NK-92 (cell line): ENCODE measurements around the gene RTN4R.
"Not testable (repeated sequence)": the region's sequence is repeated elsewhere in the genome, so short reads cannot be mapped to it uniquely, and the experiment has no call there.

ENCODE experiments used
- DNase-seq: peaks from one replicate; lab custom pipeline; 2025; ENCODE audit not compliant: unreplicated experiment; lab: John Stamatoyannopoulos, UW

Gene RTN4R

DNA sequence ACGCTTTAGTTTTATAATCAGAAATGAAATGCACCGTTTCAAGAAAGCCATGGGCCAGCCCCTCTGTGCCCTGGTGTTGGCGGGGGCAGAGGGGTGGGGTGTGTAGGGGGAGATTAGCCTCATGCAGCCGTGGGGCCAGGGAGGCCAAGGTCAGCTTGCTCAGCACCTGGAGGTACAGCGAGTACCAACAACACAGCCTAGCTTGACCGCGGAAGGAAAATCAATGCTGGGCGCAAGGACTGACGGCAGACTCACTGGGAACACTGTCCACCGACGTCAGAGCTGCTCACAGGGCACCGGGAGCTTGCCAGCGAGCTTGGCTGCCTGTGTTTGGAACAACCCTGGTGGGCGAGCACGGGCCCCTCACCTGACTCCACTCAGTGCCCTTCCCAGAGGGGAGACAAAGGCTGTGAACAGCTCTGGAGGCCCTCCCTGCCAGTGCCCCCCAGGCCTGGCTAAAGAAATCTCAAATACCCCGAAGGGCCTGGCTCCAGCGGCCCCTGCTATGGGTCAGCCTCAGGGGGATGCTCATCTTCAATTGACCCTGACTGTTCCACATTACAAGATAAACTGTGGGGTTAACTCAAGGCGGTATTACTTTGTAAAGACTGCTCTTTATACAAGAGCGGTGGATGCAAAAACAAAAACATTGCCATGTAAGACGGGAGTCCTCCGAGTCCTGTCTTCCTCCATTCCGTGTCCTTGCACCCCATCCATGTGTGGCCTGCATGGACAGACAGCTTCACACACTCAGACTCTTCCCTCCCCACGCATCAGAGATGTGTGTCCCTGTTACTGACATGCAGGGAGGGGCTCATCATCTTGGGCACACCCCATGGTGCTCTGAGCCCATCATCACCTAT lies 21.3 kb upstream of the RTN4R start:
- not testable (repeated sequence) for DNase-seq

DNA sequence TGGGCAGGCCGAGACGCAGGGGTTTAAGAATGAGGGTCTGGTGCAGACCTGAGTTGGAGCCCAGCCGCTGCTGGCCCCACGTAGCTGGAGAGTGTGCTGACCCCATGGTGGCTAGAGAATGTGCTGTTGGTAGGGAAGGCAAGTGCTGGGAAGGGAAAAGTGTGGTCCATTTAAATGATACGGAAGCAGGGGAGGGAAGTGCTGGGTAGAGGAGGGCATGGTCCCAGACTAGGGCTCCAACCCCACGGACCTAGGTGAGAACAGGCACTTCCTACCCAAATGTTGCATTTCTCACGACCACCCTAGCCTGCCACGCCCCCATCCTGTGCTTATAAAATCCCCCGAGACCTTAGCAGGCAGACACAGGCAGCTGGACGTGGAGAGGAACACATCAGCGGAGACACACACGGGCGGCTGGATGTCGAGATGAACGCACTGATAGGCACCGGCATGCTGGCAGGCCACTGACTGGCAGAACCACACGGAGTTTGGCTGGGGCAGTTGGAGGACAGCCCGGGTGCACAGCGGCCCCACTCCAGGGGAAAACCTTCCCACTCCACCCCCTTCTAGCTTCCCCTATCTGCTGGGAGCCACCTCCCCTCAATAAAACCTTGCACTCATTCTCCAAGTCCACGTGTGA lies 18.8 kb upstream of the RTN4R start:
- not testable (repeated sequence) for DNase-seq

DNA sequence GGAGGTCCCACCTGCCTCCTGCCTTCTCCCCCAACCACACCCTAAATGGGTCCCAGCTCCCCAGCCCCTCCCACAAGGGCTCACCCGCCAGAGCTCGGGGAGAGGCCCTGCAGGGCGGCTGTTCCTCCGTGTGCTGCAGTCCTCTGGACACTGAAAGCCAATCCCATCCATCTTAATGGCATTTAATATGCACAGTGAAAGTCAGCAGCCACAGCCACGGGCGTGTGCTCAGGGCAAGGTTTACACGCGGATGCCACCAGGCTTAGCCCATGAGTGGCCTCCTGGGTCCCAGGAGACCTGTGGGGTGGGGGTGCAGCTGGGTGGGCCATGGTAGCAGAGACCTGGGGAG lies 18.2 kb upstream of the RTN4R start:
- not testable (repeated sequence) for DNase-seq

DNA sequence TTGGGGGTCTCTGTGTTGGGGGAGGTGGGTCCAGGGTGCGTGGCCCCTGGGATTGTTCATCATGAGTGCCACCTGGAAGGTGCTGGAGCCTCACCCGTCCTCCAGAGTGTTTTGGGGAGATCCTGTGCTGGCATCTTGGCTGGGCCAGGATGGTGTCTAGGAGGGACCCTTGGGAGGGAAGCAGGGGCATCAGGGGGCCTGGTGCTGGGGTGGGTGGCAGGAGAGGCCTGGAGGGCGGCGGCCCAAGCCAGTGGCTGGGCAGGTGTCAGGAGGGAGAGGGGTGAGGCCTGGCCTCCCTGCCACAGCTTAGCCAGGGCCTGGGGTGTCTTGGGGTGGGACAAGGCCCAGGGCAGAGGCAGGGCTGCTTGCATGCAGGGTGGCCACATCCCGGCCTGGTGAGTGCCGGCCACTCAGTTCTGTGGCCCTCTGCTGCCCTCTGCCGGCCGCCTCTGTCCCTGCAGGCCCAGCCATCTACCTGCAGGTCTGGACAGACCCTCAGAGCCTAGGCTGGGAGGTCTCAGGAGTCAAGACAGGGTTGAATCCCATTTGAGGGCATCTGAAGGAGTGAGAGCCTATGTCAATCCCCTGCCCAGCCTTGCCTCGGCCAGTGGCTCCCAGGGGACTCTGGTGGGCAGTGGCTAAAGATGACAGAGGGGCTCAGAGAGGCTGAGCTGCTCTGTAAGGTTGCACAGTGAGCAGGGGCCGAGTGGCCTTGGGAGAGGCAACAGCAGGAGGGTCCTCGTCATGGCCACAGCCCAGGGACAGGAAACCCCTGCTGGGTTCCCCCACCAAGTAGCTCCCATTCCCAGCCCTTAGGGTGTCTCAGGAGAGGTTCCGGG lies 17.6 kb upstream of the RTN4R start:
- not testable (repeated sequence) for DNase-seq

DNA sequence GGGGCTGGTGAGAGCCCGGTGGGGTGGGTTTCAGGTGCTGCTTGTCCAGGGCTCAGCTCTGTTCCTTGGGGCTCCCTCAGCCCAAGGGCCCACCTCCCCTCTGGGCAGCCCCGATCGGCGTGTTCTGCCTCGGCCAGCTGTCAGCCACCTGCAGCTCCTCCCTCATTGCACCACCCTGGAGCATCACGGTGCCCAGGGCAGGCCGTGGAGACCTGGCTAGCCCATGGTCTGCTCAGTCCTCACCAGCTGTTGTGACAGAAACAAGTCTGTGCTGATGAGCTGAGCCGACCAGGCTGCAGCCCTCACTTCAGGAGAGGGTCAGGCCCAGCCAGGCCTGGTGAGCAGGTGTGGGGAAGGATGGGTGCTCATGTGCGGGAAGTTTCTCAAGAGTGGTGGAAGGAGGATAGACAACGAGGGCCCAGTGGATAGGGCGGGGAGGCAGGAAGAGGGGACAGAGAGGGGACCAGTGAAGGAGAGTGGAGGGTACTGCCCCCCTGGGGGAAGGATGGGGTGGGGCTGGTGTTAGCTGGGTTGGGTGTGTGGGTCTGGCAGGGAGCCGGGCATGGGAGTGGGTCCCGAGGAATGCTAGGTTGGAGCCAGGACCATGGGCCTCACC lies 16.5 kb upstream of the RTN4R start:
- no peak for DNase-seq

DNA sequence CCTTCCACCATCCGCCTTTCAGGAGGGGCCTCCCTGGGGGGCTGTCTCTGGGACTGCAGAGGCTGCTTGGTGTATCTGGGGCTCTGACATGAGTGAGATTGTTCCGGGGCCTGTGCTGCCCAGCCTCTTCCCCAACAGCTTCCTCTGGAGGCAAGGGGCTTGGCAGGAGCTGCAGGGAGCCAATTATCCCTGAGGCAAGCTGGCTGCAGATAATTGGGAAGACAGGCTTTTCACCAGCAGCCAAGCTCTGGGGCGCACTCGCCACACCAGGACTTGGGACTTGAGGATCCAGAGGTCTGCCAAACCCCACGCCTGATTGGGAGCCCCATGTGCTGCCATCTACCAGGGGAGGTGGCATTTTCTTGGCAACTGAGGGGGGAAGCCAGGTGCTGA lies 15.6 kb upstream of the RTN4R start:
- no peak for DNase-seq

DNA sequence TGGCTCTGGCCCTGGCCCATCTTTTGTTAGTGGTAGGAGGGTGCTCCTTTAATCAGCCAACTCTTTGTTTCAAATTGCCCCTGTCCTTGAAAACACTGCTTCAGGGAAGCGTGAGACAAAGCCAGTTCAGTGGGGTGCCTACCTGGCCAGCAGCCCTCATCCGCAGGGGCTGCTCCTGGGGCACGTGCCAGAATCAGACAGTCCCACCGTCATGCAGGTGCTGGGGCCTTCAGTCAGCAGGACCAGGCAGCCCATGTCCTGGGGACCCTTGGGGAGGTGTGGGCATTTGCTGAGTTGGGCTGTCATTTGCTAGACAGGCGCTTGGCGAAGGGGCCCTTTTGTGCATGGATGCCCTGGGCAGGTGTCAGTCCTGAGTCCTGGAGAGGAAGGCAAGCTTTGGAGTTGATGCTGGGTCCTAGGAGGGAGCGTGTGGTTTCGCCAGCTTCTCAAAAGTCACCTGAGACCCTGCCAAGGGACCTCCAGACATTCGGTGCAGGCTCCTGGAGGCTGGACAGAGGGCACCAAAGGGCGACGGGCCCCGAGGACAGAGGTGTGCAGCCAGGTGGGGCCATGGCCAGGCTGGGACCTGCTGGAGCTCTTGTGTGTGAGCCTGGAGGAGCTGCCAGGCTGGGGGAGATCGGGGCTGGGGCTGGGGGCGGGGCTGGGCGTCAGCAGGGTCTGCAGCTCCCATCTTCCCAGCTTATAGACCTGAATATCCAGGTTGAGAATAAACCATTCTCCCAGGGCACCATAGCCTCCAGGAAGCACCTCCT lies 15.0 kb upstream of the RTN4R start:
- DNase-seq = no peak

DNA sequence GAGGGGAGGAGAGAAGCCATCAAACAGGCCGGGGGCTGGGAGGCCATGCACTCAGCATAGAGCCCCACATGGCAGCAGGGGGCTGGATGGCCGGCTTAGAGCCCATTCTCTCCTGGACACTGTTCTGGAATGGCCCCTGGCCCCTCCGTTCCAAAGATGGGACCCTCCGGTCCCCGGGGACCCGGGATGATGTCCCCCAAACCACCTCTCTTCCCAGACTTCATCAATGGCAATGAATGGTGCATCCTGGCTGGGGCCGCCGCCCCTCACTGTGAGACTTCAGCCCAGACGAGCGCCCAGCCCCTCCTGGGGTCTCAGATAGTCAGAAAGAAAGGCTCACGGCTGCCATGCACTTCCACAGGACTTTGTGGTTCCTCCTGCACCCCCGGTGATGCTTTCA lies 13.8 kb upstream of the RTN4R start:
- no peak for DNase-seq

DNA sequence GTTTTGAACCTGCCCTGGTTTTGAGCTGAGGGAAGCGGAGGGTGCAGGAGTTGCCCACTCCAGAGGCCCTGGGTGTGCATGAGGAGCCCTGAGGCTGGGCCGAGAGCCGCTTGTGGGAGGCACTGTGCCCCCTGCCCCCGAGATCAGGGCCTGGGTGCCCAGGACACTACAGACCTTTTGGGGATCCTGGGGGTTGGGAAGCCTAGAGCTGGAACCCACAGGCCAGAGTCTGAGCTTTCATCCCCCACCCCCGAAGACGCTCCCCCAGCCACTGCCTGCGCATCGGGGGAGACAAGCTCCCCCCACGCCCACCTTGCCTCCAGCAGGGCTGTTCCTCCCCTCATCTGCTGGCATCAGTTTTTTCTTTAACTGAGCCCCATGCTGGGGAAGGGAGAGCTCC lies 13.4 kb upstream of the RTN4R start:
- not testable (repeated sequence) for DNase-seq

DNA sequence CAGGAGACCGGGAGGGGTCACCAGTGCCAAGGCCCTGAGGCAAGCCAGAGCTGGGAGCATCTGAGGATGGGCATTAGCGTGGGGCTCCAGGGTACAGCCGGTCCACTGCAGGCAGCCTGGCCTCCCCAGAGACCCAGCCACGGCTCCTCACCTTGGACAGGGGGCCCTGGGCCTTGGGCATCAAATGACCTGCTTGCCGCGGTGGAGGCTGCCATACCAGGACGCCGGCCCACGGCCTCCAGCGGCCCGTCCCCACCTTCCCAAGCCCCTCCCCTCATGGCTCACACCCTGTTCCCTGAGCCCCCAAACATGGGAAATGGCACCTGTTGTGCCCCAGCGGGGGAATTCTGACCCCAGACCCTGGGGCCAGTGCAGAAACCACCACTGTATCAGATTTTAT lies 12.7 kb upstream of the RTN4R start:
- no peak for DNase-seq

DNA sequence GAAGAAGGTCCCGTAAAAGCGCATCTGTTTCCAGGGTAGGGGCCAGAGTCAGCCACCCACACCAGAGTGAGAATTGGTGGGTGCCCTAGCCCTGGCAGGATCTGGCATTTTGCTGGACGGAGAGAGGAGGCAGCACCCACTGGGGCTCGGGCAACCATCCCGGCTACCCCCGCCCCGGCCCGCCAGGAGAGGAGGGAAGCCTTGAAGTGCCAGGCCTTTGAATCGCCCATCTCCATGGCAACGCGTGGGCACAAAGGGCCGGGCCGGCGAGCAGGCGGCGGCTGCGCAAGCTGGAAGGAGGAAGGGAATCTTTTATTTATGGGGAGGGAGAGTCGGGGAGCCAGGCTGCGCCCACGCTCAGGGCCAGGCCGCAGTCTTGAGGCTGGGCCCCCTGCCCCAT lies 12.0 kb upstream of the RTN4R start:
- DNase-seq = not testable (repeated sequence)

DNA sequence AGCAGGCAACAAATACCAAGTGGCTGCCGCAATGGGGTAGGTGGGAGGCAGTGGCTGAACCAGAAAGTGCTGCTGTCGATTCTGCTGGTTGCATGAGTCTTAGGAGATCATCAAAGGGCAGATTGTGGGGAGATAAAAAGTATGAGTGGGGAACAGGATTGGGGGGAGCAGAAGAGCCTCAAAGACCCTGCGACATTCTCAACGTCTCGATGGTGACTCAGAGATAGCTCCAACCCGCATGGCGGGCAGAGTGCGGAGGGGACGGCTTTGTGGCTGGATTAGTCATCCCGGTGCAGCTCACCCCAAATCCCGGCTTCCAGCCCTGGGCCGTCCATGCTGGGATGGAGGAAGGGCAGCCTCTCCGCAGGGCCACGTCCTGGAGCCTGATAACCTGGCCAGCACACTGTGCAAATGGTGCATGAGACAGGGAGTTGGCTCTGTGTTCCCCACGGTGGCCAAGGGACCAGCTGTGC lies 11.6 kb upstream of the RTN4R start:
- DNase-seq = no peak

DNA sequence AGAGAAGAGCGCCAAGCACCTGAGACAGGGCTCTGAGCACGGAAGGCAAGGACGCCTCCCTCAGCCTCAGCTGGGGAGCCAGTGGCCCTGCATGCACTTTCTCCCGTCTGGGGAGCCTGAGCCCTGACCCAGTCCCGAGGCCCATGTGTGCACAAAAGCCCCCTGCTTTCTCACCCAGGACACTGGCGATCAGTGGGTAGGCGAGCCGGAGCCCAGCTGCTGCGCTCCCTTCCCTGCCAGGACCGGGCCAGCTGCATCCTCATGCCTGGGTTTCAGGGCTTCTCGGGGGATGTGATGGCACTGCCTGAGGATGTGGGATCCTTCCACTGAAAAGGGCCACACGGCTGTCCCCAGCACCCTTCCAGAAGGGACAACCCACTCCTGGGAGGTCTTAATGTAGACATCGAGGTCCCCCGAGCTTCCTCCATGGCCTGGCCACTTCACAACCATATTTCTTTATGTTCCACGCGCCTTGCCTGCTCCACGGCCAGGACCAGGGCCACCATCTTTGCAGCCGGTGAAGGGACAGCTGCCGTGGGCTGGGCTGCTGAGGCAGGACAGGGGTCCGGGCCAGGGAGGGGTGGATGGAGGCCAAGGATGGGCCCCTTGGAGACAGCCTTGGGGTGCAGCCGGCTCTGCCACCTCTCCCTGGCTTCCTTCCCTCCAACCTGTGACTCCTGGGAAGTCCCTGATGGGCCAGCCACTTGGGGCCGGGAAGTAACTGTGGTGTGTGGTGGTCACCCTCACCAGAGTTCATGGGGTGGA lies 10.8 kb upstream of the RTN4R start:
- not testable (repeated sequence) for DNase-seq

DNA sequence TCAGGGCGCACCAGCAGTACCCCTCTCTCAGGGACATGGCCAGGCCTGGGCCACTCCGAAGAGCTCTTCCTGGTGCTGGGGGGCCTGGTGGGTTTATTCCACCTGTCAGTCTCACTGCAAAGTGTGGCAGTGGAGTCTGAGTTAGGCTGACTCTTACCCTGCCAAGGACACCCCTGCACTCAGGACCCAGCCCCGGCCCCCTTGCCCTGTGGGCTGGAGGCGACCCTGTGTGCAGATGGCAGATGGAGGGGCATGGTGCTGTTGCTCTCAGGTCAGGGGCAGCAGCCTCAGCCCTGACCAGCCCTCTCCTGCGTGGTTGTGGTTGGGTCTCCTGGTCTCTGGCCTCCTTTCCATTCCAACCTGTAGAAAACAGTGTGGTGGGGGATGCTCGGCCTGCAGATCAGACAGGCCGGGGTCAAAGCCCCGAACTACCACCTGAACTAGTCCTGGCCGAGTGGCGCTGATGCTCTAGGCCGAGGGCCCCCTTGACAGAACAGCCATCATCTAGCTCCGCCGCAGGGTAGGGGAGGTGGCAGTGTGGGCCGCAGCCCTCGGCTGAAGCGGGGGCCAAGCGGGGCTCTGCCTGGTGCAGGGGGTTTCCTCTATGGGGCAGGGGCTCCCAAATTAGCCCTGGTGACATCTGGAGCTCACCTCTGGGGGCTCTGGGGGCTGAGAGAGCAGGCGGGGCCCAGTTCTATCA lies 10.0 kb upstream of the RTN4R start:
- not testable (repeated sequence) for DNase-seq

DNA sequence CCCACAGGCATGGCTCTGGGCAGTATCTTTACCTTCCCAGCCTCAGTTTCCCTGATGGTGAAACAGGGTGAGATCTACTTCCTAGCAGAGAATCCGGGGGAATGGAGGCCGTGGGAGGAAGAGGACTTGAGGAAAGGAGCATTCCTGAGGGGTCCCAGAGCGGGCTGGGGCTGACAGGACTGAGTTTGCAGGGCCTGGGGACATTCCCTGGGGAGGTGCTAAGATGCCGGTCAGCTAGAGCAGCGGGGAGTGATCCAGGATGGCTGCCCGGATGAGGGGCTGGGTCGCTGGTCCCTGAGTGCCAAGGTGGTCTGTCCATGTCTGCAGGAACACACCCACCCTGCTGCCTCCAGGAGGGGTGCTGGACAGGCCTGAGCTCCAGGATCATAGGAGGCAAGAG lies 8.3 kb upstream of the RTN4R start:
- no peak for DNase-seq

DNA sequence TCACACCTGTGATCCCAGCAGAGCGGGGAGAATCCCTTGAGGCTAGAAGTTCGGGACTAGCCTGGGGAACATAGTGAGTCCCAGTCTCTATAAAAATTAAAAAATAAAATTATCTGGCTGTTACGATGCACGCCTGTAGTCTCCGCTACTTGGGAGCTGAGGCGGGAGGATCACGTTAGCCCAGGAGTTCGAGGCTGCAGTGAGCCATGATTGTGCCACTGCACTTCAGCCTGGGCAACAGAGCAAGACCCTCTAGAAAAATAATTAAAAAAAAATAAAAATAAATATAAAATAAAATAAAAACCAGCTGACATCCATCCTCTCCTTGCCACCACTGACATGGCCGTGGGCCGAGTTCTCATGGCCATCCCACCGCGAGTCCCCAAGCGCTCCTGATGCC lies 7.7 kb upstream of the RTN4R start:
- DNase-seq = no peak

DNA sequence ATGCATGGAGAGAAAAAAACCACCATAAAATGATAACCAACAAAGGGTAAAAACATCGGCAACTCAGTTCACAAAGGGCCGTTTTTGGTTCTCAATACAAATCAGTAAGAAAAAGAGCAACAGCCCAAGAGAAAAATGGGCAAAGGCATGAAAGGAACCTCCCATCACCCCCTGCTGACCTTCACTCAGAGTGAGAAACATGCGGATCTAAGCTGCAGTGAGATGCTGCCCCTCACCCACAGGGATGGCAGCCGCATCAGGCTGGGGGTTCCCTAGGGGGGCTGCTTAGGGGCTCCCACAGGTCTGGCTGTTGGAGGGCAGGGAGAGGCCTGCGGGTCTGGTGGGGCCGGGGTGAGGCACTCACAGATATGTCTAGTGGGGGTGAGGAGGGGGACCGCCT lies 7.2 kb upstream of the RTN4R start:
- not testable (repeated sequence) for DNase-seq

DNA sequence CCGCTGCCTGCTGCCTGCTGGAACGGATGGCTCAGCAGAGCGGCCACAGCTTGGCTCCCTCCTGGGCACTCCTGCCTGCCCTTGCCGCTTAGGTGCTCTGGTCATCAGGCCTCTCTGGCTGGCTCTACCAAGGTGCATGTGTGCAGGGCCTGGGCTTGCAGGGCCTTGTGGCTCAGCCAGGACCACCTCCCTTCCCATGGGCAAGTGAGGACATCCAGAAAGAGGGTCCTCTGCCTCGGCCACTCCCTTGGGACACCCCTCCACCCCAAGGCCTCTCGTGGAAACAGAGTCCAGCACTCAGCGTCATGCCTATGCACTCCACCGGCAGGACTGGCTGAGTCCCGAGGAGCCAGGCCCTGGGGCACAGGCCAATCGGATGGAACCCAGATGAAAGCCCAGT lies 6.3 kb upstream of the RTN4R start:
- DNase-seq = not testable (repeated sequence)

DNA sequence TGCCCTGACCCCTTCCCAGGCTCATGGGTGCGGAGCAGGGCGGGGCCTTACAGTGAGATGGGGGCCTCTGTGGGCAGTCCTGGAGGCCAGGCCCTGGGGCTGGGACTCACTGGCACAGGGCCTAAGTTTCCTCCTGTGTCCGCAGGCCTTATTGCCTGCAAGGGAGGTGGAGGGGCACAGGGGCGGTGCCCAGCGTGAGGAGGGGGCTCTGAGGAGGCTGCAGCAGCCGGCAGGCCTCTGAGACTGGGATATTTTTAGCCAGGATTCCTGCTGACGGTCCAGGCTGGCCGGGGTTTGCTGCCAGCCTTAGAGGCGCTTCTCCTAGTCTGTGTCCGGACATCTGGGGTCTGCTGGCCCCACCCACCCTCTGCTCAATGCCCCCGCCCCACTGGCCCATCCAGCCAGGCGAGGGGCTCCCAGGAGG lies 5.7 kb upstream of the RTN4R start:
- no peak for DNase-seq
